HCT116 (cell line): Measurements from ENCODE around the gene GALNT13.

Source experiments
- CTCF ChIP-seq, 3 experiments: fragments of 200-600 bp in 1 of 3; sonication (generic) in 1 of 3; IDR thresholded peaks in 2 of 3; conservative IDR thresholded peaks in 1 of 3; 2 replicates each; pipeline ENCODE4 v1.5.1; 2012 to 2017; ENCODE audit warnings: low read depth in 2 of 3, low read length in 2 of 3, antibody characterized with exemption in 1 of 3, borderline replicate concordance in 1 of 3, control low read depth in 1 of 3, mild to moderate bottlenecking in 1 of 3, mixed read lengths in 1 of 3, mixed run types in 1 of 3, moderate library complexity in 1 of 3; ENCODE audit not compliant: insufficient read depth in 1 of 3
- EGR1 ChIP-seq: IDR thresholded peaks from 2 replicates; pipeline ENCODE4 v1.6.1; 2012; ENCODE audit warnings: low read depth
- POLR2A ChIP-seq: IDR thresholded peaks from 2 replicates; pipeline ENCODE4 v1.7.0; 2011; ENCODE audit warnings: borderline replicate concordance; ENCODE audit not compliant: insufficient read depth, insufficient read length; ENCODE audit errors: extremely low read depth
- POLR2AphosphoS5 ChIP-seq: IDR thresholded peaks from 2 replicates; pipeline ENCODE4 v1.6.1; 2011; ENCODE audit warnings: mild to moderate bottlenecking, low read depth, low read length, moderate library complexity
- REST ChIP-seq: IDR thresholded peaks from 2 replicates; pipeline ENCODE4 v1.6.1; 2012; ENCODE audit warnings: low read depth
- SP1 ChIP-seq: IDR thresholded peaks from 2 replicates; pipeline ENCODE4 v1.6.1; 2012; ENCODE audit warnings: low read depth

- TF ChIP-seq CTCF (IDR thresholded peaks at IDR 0.05 in 2 of 3, conservative IDR thresholded peaks at IDR 0.05 in 1 of 3; ENCODE audit: borderline replicate concordance in 1 of 3, insufficient read depth in 1 of 3, low read depth in 2 of 3, low read length in 2 of 3) (no peak), SP1 (no peak), EGR1 (no peak), POLR2A (no peak), REST (no peak), POLR2AphosphoS5 (no peak)
Observed at GRCh38 chr2:154462634-154463033, 590.9 kb downstream of the GALNT13 start.
